Prostate gland (tissue), 2 donors: ENCODE results near the gene SCFD2.

Source experiments
- POLR2A ChIP-seq: fragments of 450-650 bp; IDR thresholded peaks from one replicate; pipeline ENCODE4 v1.6.1; 2016; ENCODE audit warnings: antibody characterized with exemption, mild to moderate bottlenecking
- POLR2AphosphoS5 ChIP-seq: sonication (generic); formaldehyde crosslinking; IDR thresholded peaks from one replicate; pipeline ENCODE4 v1.6.1; 2017; ENCODE audit warnings: antibody characterized with exemption
- TF ChIP-seq, protein P1 (sequence below), 4 experiments: fragments of 200-600 bp in 2 of 4; fragments of 450-650 bp in 2 of 4; sonication (generic) in 2 of 4; IDR thresholded peaks; 1 replicate in 3 of 4; 2 replicates in 1 of 4; pipeline ENCODE4 v1.5.1; 2016 to 2019; ENCODE audit warnings: antibody characterized with exemption in 4 of 4, mild to moderate bottlenecking in 2 of 4, moderate library complexity in 2 of 4

DNA sequence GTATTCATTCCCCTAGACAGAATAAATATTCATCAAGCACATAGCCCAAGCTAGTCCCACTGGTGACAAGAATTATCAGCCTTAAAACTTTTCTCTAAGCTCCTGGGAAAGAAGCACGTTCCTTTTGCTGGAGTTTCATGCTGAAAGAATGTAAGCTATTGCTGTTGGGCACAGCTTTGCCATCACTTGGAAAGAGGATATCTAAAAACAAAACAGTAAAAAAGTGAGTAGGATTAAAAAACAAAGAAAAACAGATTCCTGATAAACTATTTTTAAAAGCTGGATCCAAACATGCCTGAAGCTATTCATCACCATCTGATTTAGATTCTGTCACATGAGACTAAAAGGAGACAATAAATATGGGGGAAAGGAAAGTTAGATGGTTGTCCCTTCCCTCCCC is 176.8 kb downstream of the SCFD2 start:
- TF ChIP-seq, protein P1, sequence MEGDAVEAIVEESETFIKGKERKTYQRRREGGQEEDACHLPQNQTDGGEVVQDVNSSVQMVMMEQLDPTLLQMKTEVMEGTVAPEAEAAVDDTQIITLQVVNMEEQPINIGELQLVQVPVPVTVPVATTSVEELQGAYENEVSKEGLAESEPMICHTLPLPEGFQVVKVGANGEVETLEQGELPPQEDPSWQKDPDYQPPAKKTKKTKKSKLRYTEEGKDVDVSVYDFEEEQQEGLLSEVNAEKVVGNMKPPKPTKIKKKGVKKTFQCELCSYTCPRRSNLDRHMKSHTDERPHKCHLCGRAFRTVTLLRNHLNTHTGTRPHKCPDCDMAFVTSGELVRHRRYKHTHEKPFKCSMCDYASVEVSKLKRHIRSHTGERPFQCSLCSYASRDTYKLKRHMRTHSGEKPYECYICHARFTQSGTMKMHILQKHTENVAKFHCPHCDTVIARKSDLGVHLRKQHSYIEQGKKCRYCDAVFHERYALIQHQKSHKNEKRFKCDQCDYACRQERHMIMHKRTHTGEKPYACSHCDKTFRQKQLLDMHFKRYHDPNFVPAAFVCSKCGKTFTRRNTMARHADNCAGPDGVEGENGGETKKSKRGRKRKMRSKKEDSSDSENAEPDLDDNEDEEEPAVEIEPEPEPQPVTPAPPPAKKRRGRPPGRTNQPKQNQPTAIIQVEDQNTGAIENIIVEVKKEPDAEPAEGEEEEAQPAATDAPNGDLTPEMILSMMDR (IDR thresholded peaks at IDR 0.05) = no peak
- no peak for TF ChIP-seq POLR2A
- no peak for TF ChIP-seq POLR2AphosphoS5
